Measurements from ENCODE around the gene ANKHD1. TPM values are rescaled to one million over a fixed set of nuclear protein-coding genes. Genes with fewer than 3 reads are reported as not detected.

Gene ANKHD1, protein sequence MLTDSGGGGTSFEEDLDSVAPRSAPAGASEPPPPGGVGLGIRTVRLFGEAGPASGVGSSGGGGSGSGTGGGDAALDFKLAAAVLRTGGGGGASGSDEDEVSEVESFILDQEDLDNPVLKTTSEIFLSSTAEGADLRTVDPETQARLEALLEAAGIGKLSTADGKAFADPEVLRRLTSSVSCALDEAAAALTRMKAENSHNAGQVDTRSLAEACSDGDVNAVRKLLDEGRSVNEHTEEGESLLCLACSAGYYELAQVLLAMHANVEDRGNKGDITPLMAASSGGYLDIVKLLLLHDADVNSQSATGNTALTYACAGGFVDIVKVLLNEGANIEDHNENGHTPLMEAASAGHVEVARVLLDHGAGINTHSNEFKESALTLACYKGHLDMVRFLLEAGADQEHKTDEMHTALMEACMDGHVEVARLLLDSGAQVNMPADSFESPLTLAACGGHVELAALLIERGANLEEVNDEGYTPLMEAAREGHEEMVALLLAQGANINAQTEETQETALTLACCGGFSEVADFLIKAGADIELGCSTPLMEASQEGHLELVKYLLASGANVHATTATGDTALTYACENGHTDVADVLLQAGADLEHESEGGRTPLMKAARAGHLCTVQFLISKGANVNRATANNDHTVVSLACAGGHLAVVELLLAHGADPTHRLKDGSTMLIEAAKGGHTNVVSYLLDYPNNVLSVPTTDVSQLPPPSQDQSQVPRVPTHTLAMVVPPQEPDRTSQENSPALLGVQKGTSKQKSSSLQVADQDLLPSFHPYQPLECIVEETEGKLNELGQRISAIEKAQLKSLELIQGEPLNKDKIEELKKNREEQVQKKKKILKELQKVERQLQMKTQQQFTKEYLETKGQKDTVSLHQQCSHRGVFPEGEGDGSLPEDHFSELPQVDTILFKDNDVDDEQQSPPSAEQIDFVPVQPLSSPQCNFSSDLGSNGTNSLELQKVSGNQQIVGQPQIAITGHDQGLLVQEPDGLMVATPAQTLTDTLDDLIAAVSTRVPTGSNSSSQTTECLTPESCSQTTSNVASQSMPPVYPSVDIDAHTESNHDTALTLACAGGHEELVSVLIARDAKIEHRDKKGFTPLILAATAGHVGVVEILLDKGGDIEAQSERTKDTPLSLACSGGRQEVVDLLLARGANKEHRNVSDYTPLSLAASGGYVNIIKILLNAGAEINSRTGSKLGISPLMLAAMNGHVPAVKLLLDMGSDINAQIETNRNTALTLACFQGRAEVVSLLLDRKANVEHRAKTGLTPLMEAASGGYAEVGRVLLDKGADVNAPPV (N-terminal part only)
- 30.6 and 31.5 TPM in 2 replicates for total RNA-seq

DNA sequence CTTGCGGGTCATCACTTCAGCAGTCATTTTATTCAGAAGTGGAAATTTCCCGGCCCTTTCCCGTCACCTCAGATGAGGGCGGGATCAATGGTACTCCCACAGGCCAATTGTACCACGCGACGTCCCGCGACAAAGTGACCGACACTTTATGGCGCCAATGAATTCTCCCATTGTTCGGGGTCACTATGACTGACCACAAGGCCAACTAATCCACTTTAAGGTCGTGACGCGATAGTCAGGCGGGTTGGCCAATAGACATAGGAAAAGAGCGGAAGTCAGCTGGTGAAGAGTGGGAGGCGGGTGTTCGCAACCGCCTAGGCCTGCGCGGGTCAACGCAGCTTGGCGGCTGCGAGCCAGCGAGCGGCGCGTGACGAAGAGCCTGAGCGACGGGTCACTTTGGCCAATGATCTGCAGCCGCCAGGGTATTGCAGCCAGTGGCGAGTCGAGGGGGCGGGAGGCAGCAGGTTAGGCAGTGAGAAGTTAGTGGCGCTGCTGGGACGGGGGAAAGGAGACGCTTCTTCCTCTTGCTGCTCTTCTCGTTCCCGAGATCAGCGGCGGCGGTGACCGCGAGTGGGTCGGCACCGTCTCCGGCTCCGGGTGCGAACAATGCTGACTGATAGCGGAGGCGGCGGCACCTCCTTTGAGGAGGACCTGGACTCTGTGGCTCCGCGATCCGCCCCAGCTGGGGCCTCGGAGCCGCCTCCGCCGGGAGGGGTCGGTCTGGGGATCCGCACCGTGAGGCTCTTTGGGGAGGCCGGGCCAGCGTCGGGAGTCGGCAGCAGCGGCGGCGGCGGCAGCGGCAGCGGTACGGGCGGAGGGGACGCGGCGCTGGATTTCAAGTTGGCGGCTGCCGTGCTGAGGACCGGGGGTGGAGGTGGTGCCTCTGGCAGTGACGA is at the start of gene ANKHD1:
TSS of gene ANKHD1 (plus strand) at position 472 of the 896 bp plus-strand sequence. CDS start at position 607, 135 bp downstream.

DNA sequence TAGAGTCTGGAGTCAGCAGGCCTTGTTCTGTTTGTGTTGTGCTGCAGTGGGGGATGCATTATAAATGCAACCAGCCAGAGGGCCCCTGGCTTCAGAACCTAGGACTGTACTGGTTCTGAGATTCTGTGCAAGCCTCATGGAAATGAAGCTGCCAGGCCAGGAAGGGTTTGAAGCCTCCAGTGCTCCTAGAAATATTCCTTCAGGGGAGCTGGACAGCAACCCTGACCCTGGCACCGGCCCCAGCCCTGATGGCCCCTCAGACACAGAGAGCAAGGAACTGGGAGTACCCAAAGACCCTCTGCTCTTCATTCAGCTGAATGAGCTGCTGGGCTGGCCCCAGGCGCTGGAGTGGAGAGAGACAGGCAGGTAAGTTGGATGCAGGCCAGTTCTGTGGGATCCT is 41.5 kb upstream of the ANKHD1 start, which contains the start of gene SLC4A9:
TSS of gene SLC4A9 (plus strand) at position 94 of the 400 bp plus-strand sequence. CDS start at position 137, 43 bp downstream.

GRCh38 chr5:140547508-140548299 is 146.1 kb downstream of the ANKHD1 start, which contains the start of gene EIF4EBP3:
Gene EIF4EBP3 (plus strand): TSS chr5:140547662. CDS start chr5:140547738, 76 bp downstream.

GRCh38 chr5:140557136-140557805 is 155.6 kb downstream of the ANKHD1 start, which contains the start of gene SRA1:
Gene SRA1 (minus strand): TSS chr5:140557473. CDS start chr5:140557452, 21 bp downstream.

GRCh38 chr5:140564196-140565023 is 162.8 kb downstream of the ANKHD1 start, which contains the start of the genes APBB3 and SLC35A4:
Gene APBB3 (minus strand): TSS chr5:140564598. CDS start chr5:140564245, 353 bp downstream.
Gene SLC35A4 (plus strand): TSS chr5:140564828. CDS start chr5:140567170, 2,342 bp downstream.

Other genes with a start within 250 kb of the ANKHD1 start
- gene CYSTM1, start 226.6 kb upstream of the ANKHD1 start, total RNA-seq, result 81.1 and 84.3 TPM in 2 replicates
- gene PFDN1, start 98.7 kb upstream of the ANKHD1 start, total RNA-seq, result 99.4 and 101 TPM in 2 replicates
- gene HBEGF, start 55.2 kb upstream of the ANKHD1 start, total RNA-seq, result 55.2 and 168 TPM in 2 replicates
- gene SLC4A9, start 41.6 kb upstream of the ANKHD1 start, total RNA-seq, result not detected in 2 replicates
- 6.4 and 7.2 TPM in 2 replicates for gene EIF4EBP3, start 145.8 kb downstream of the ANKHD1 start, total RNA-seq
- gene SRA1, start 155.6 kb downstream of the ANKHD1 start, total RNA-seq, result 40.8 and 58.3 TPM in 2 replicates
- 5.0 and 7.7 TPM in 2 replicates for gene APBB3, start 162.8 kb downstream of the ANKHD1 start, total RNA-seq
- gene SLC35A4, start 163.0 kb downstream of the ANKHD1 start, total RNA-seq, result 37.6 and 43.4 TPM in 2 replicates
- gene CD14, start 231.3 kb downstream of the ANKHD1 start, total RNA-seq, result 0.08 and 0.76 TPM in 2 replicates
- 27.4 and 28.1 TPM in 2 replicates for gene TMCO6, start 237.6 kb downstream of the ANKHD1 start, total RNA-seq
- 44.7 and 60.0 TPM in 2 replicates for gene NDUFA2, start 245.8 kb downstream of the ANKHD1 start, total RNA-seq
- 63.2 and 93.5 TPM in 2 replicates for gene IK, start 246.0 kb downstream of the ANKHD1 start, total RNA-seq

Data from hair follicular keratinocyte (primary cell).